ENCODE measurements around the gene C6orf52.
"Not testable (repeated sequence)": the region's sequence is repeated elsewhere in the genome, so short reads cannot be mapped to it uniquely, and the experiment has no call there.

C6orf52 gene

DNA sequence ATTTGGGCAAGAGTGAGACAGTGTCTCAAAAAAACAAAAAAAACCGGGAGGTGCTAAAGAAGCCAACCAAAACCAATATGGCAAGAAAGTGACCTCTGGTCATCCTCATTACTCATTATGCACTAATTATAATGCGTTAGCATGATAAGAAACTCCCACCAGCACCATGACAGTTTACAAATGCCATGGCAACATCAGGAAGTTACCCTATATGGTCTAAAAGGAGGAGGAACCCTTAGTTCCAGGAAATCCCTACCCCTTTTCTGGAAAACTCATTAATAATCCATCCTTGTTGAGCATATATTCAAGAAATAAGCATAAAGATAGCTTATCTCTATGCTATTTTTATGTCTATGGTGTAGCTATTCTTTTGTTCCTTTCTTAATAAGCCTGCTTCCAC lies 31.7 kb downstream of the C6orf52 start:
- H3K4me3 ChIP-seq (ENCODE audit: low read length), result no peak overlapping the region
- TF ChIP-seq, protein P1, sequence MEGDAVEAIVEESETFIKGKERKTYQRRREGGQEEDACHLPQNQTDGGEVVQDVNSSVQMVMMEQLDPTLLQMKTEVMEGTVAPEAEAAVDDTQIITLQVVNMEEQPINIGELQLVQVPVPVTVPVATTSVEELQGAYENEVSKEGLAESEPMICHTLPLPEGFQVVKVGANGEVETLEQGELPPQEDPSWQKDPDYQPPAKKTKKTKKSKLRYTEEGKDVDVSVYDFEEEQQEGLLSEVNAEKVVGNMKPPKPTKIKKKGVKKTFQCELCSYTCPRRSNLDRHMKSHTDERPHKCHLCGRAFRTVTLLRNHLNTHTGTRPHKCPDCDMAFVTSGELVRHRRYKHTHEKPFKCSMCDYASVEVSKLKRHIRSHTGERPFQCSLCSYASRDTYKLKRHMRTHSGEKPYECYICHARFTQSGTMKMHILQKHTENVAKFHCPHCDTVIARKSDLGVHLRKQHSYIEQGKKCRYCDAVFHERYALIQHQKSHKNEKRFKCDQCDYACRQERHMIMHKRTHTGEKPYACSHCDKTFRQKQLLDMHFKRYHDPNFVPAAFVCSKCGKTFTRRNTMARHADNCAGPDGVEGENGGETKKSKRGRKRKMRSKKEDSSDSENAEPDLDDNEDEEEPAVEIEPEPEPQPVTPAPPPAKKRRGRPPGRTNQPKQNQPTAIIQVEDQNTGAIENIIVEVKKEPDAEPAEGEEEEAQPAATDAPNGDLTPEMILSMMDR (conservative IDR thresholded peaks at IDR 0.05; ENCODE audit: low read depth, low read length), result no peak
- DNase-seq (ENCODE audit: low read depth), result no peak

DNA sequence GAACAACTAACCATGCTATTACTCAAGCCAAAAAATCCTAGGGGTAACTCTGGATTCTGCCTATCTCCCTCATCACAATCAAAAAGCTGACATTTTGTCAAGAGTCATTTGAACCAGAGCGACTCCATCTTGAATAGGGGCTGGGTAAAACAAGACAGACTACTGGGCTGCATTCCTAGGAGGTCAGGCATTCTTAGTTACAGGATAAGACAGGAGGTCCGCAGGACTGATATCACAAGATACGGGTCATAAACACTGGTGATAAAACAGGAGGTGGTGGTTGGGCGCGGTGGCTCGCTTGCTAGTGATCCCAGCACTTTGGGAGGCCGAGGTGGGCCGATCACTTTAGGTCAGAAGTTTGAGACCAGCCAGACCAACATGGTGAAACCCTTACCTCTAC lies 32.2 kb downstream of the C6orf52 start:
- TF ChIP-seq, protein P1 (conservative IDR thresholded peaks at IDR 0.05; ENCODE audit: low read depth, low read length), result no peak
- DNase-seq (ENCODE audit: low read depth), result no peak
- H3K4me3 ChIP-seq (ENCODE audit: low read length), result no peak overlapping the region

DNA sequence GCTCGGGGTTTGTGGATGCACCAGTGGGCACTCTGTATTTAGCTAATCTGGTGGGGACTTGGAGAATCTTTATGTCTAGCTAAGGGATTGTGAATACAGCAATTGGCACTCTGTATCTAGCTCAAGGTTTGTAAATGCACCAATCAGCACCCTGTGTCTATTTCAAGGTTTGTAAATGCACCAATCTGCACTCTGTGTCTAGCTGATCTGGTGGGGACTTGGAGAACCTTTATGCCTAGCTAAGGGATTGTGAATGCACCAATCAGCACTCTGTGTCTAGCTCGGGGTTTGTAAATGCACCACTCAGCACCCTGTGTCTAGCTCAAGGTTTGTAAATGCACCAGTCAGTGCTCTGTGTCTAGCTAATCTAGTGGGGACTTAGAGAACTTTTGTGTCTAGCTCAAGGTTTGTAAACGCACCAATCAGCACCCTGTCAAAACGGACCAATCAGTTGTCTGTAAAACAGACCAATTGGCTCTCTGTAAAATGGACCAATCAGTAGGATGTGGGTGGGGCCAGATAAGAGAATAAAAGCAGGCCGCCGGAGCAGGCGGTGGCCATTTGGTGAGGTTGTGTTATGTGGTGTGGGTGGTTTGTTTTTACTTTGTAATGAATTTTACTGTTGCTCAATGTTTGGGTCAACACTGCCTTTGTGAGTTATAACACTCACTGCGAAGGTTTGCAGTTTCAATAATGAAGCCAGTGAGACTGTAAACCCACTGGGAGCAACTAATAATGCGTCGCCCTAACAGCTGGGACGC lies 33.8 kb downstream of the C6orf52 start:
- H3K4me3 ChIP-seq (ENCODE audit: low read length); DNase-seq (ENCODE audit: low read depth): not testable (repeated sequence)

DNA sequence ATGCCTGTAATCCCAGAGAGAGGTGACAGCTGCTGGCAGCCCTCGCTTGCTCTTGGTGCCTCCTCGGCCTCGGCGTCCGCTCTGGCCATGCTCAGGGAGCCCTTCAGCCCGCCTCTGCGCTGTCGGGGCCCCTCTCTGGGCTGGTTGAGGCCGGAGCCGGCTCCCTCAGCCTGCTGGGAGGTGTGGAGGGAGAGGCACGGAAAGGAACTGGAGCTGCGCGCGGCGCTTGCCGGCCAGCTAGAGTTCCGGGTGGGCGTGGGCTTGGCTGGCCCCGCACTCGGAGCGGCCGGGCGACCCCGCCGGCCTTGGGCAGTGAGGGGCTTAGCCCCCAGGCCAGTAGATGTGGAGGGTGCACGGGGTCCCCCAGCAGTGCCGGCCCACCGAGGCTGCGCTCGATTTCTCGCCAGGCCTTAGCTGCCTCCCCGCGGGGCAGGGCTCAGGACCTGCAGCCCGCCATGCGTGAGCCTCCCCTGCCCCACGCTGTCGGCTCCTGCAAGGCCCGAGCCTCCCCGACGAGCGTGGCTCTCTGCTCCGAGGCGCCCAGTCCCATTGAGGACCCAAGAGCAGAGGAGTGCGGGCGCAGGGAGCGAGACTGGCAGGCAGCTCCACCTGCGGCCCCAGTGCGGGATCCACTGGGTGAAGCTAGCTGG lies 34.6 kb downstream of the C6orf52 start:
- no peak overlapping the region for H3K4me3 ChIP-seq (ENCODE audit: low read length)
- DNase-seq (ENCODE audit: low read depth), result no peak
- TF ChIP-seq, protein P1 (conservative IDR thresholded peaks at IDR 0.05; ENCODE audit: low read depth, low read length), result no peak

DNA sequence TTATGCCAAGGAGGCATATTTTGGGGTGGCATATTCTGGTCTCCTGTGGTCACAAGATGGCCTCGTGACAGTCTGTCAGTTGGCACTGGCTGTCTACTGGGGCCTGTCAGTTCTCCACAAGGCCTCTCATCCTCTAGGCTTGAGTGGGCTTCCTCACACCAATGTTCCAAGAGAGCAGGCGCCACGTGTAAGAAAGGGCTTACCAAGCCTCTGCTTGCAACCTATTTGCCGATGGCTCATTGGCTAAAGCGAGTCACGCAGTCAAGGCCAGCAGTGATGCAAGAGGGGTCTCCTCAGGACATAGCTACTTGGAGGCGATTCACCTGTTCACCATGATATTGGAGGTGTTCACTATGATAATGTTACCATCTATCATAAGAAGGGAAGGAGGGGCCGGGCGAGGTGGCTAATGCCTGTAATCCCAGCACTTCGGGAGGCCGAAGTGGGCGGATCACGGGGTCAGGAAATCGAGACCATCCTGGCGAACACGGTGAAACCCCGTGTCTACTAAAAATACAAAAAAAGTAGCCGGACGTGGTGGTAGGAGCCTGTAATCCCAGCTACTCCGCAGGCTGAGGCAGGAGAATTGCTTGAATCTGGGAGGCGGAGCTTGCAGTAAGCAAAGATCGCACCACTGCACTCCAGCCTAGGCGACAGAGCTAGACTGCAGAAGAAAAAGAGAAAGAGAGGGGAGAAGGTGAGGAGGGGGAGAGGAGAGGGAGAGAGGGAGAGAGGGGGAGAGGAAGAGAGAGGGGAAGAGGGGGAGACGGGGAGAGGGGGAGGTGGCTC lies 35.3 kb downstream of the C6orf52 start:
- no peak for DNase-seq (ENCODE audit: low read depth)
- H3K4me3 ChIP-seq (ENCODE audit: low read length), result no peak overlapping the region
- TF ChIP-seq, protein P1 (conservative IDR thresholded peaks at IDR 0.05; ENCODE audit: low read depth, low read length), result no peak

DNA sequence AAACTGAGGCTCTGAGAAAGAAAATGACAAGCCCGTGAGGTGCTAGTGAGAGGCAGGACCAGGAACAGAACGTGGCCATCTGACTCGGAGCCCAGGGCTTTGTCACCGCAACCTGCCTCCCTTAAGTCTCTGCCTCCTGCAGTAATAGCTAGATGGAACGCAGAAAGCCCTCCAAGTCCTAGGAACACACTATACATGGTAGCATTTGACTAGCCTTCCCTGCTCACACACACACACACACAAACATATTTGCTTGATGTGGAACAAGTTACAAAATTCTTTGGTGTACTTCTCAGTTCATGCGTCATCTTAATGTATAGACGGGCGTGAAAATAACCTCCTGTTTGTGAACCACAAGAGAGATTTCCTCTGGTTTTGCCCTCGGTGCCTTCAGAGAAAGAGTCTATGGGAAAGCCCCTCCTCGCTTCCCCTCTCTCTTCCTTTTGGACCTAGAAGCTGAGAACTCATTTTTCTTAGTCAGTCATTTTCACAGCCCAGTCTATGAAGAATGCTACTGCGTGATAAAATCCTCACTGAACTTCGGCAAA lies 38.8 kb downstream of the C6orf52 start:
- no peak overlapping the region for H3K4me3 ChIP-seq (ENCODE audit: low read length)
- DNase-seq (ENCODE audit: low read depth), result no peak
- TF ChIP-seq, protein P1 (conservative IDR thresholded peaks at IDR 0.05; ENCODE audit: low read depth, low read length), result no peak

DNA sequence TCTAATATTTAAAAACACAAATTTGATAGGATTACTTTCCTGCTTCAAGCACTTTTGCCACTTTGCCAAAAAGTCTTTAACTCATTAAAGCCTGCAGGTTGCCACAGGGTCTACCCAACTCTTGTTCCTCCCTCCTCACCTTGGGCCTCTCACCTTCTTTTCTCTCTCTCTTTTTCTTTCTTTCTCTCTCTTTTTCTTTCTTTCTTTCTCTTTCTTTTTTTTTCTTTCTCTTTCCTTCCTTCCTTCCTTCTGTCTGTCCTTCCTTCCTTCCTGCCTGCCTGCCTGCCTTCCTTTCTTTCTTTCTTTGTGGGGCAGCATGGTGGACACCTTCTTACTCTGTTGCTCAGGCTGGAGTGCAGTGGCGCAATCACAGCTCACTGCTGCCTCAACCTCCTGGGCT lies 50.2 kb downstream of the C6orf52 start:
- no peak overlapping the region for H3K4me3 ChIP-seq (ENCODE audit: low read length)
- DNase-seq (ENCODE audit: low read depth), result no peak
- TF ChIP-seq, protein P1 (conservative IDR thresholded peaks at IDR 0.05; ENCODE audit: low read depth, low read length), result no peak
